HG03135 (cell line): ENCODE data around the gene METAP1.
"Not testable (repeated sequence)": the region's sequence is repeated elsewhere in the genome, so short reads cannot be mapped to it uniquely, and the experiment has no call there.

ENCODE experiments used
- ATAC-seq: cut with Tn5 transposase; IDR thresholded peaks from one replicate; pipeline ENCODE4 v1.9.1; 2021; ENCODE audit warnings: mild to moderate bottlenecking, moderate library complexity; ENCODE audit not compliant: unreplicated experiment

The METAP1 gene

GRCh38 chr4:98996765-98997068, 1.2 kb downstream of the METAP1 start:
- no peak for ATAC-seq

GRCh38 chr4:98997166-98997565, 1.6 kb downstream of the METAP1 start:
- no peak for ATAC-seq

- no peak for ATAC-seq
Observed at GRCh38 chr4:98998551-98998950, 3.0 kb downstream of the METAP1 start.

GRCh38 chr4:99002279-99002678, 6.8 kb downstream of the METAP1 start:
- ATAC-seq: no peak

- no peak for ATAC-seq
Observed at GRCh38 chr4:99008051-99008450, 12.5 kb downstream of the METAP1 start.

- ATAC-seq: no peak
Observed at GRCh38 chr4:99011910-99012309, 16.4 kb downstream of the METAP1 start.

GRCh38 chr4:99013402-99013843, 17.9 kb downstream of the METAP1 start:
- no peak for ATAC-seq

GRCh38 chr4:99013884-99014523, 18.5 kb downstream of the METAP1 start:
- no peak for ATAC-seq

GRCh38 chr4:99021386-99021785, 25.9 kb downstream of the METAP1 start:
- ATAC-seq: no peak

GRCh38 chr4:99022566-99022965, 27.0 kb downstream of the METAP1 start:
- no peak for ATAC-seq

- ATAC-seq: not testable (repeated sequence)
Observed at GRCh38 chr4:99023800-99024251, 28.3 kb downstream of the METAP1 start.

- no peak for ATAC-seq
Observed at GRCh38 chr4:99024481-99025275, 29.2 kb downstream of the METAP1 start.

GRCh38 chr4:99025506-99025905, 30.0 kb downstream of the METAP1 start:
- ATAC-seq: no peak

- ATAC-seq: no peak
Observed at GRCh38 chr4:99027304-99027703, 31.8 kb downstream of the METAP1 start.

GRCh38 chr4:99028187-99028586, 32.7 kb downstream of the METAP1 start:
- ATAC-seq: no peak

- peak; percentile 67 for ATAC-seq
Observed at GRCh38 chr4:99029018-99029735, 33.7 kb downstream of the METAP1 start.

- ATAC-seq: no peak
Observed at GRCh38 chr4:99029852-99030251, 34.3 kb downstream of the METAP1 start.

- no peak for ATAC-seq
Observed at GRCh38 chr4:99033956-99034355, 38.4 kb downstream of the METAP1 start.

GRCh38 chr4:99038213-99038612, 42.7 kb downstream of the METAP1 start:
- ATAC-seq: no peak

GRCh38 chr4:99043346-99043745, 47.8 kb downstream of the METAP1 start:
- no peak for ATAC-seq

- no peak for ATAC-seq
Observed at GRCh38 chr4:99047710-99048109, 52.2 kb downstream of the METAP1 start.

GRCh38 chr4:99052902-99053301, 57.4 kb downstream of the METAP1 start:
- no peak for ATAC-seq
